DOHH2 (cell line): ENCODE results near the gene CUBN.

Source experiments
- H3F3A ChIP-seq: fragments of 200-600 bp; sonication (generic), shearing (Covaris generic); 2 replicates; pipeline ENCODE4 v1.6.0; 2016; ENCODE audit warnings: antibody characterized with exemption, mild to moderate bottlenecking; ENCODE audit not compliant: control insufficient read depth, insufficient read depth
- H3K27ac ChIP-seq: fragments of 200-600 bp; sonication (generic); 2 replicates; pipeline ENCODE4 v1.5.1; 2014; ENCODE audit warnings: low read depth, mild to moderate bottlenecking, low read length, moderate library complexity
- H3K27me3 ChIP-seq: fragments of 200-600 bp; sonication (generic); 2 replicates; pipeline ENCODE4 v1.6.1; 2014; ENCODE audit warnings: mild to moderate bottlenecking, low read length, mixed read lengths; ENCODE audit not compliant: control insufficient read depth
- H3K36me3 ChIP-seq: fragments of 200-600 bp; sonication (generic); 2 replicates; pipeline ENCODE4 v1.6.1; 2014; ENCODE audit warnings: mild to moderate bottlenecking, low read length, moderate library complexity, mixed read lengths; ENCODE audit not compliant: control insufficient read depth
- H3K4me1 ChIP-seq: fragments of 200-600 bp; sonication (generic); 2 replicates; pipeline ENCODE4 v1.6.1; 2014; ENCODE audit warnings: mild to moderate bottlenecking, low read length, mixed read lengths; ENCODE audit not compliant: control insufficient read depth
- H3K4me2 ChIP-seq: fragments of 200-600 bp; sonication (generic); 2 replicates; pipeline ENCODE4 v1.6.0; 2014; ENCODE audit warnings: mild to moderate bottlenecking, low read length, moderate library complexity
- H3K4me3 ChIP-seq: fragments of 200-600 bp; sonication (generic); 2 replicates; pipeline ENCODE4 v1.5.1; 2014; ENCODE audit warnings: mild to moderate bottlenecking, low read length, mixed read lengths
- H3K79me2 ChIP-seq: fragments of 200-600 bp; sonication (generic); 2 replicates; pipeline ENCODE4 v1.6.1; 2014; ENCODE audit warnings: mild to moderate bottlenecking, low read length, mixed read lengths; ENCODE audit not compliant: control insufficient read depth
- H3K9me2 ChIP-seq: fragments of 200-600 bp; sonication (generic); replicated peaks from 2 replicates; pipeline ENCODE4 v1.6.1; 2014; ENCODE audit warnings: mild to moderate bottlenecking, low read length, mixed read lengths; ENCODE audit not compliant: control insufficient read depth
- H3K9me3 ChIP-seq: fragments of 200-600 bp; sonication (generic); 2 replicates; pipeline ENCODE4 v1.6.1; 2014; ENCODE audit warnings: antibody characterized with exemption, low read length, mixed read lengths; ENCODE audit not compliant: control insufficient read depth, insufficient read depth
- H4K20me1 ChIP-seq: fragments of 200-600 bp; sonication (generic); 2 replicates; pipeline ENCODE4 v1.6.0; 2014; ENCODE audit warnings: low read depth, mild to moderate bottlenecking, antibody characterized with exemption, low read length, moderate library complexity; ENCODE audit not compliant: control insufficient read depth, insufficient read depth
- CTCF ChIP-seq: fragments of 200-600 bp; sonication (generic); IDR thresholded peaks from one replicate; pipeline ENCODE4 v1.5.1; 2014; ENCODE audit warnings: antibody characterized with exemption, mild to moderate bottlenecking, low read depth, low read length; ENCODE audit not compliant: poor library complexity, severe bottlenecking
- EZH2phosphoT487 ChIP-seq: fragments of 200-600 bp; sonication (generic); IDR thresholded peaks from 2 replicates; pipeline ENCODE4 v1.6.1; 2017; ENCODE audit warnings: borderline replicate concordance, mild to moderate bottlenecking, antibody characterized with exemption, low read length, moderate library complexity, mixed read lengths

CUBN gene

GRCh38 chr10:17006631-17007417 lies 122.8 kb downstream of the CUBN start:
- no peaks in the 10 kb centered on the region for H3F3A ChIP-seq
- TF ChIP-seq CTCF (no peak), EZH2phosphoT487 (no peak)
- H3K4me2 ChIP-seq, result no peak overlapping the region
- H3K27me3 ChIP-seq, result no peaks in the 10 kb centered on the region
- H3K27ac ChIP-seq, result no peak overlapping the region
- no peaks in the 10 kb centered on the region for H3K36me3 ChIP-seq
- no peaks in the 10 kb centered on the region for H4K20me1 ChIP-seq
- H3K4me1 ChIP-seq, result no peaks in the 10 kb centered on the region
- no peaks in the 10 kb centered on the region for H3K9me3 ChIP-seq
- H3K4me3 ChIP-seq, result no peak overlapping the region
- no peaks in the 10 kb centered on the region for H3K79me2 ChIP-seq
- no peaks in the 10 kb centered on the region for H3K9me2 ChIP-seq

GRCh38 chr10:17005621-17006566 lies 123.7 kb downstream of the CUBN start:
- H3K4me1 ChIP-seq, result no peaks in the 10 kb centered on the region

GRCh38 chr10:17004801-17005380 lies 124.7 kb downstream of the CUBN start:
- Histone ChIP-seq H3K27ac (no peak overlapping the region), H3K4me1 (no peaks in the 10 kb centered on the region), H3K4me3 (no peak overlapping the region), H3K9me2 (no peaks in the 10 kb centered on the region), H4K20me1 (no peaks in the 10 kb centered on the region), H3K4me2 (no peak overlapping the region), H3F3A (no peaks in the 10 kb centered on the region), H3K27me3 (no peaks in the 10 kb centered on the region), H3K79me2 (no peaks in the 10 kb centered on the region), H3K9me3 (no peaks in the 10 kb centered on the region), H3K36me3 (no peaks in the 10 kb centered on the region)
- TF ChIP-seq EZH2phosphoT487 (no peak), CTCF (no peak)

More at GRCh38 chr10:17005621-17006566, 123.7 kb downstream of the CUBN start:
- no peaks in the 10 kb centered on the region for H3K9me2 ChIP-seq
- TF ChIP-seq EZH2phosphoT487 (no peak), CTCF (no peak)
- H3K27ac ChIP-seq, result no peak overlapping the region
- H3K36me3 ChIP-seq, result no peaks in the 10 kb centered on the region
- no peaks in the 10 kb centered on the region for H4K20me1 ChIP-seq
- no peak overlapping the region for H3K4me3 ChIP-seq
- H3K27me3 ChIP-seq, result no peaks in the 10 kb centered on the region
- H3F3A ChIP-seq, result no peaks in the 10 kb centered on the region
- H3K79me2 ChIP-seq, result no peaks in the 10 kb centered on the region
- no peak overlapping the region for H3K4me2 ChIP-seq
- no peaks in the 10 kb centered on the region for H3K9me3 ChIP-seq
